Fibroblast of the aortic adventitia (primary cell): ENCODE data around the gene CGRRF1. TPM values are rescaled to one million over a fixed set of nuclear protein-coding genes. Genes with fewer than 3 reads are reported as not detected.

Experiments used
- DNase-seq: peaks from one replicate; pipeline ENCODE4 v3.0.0-alpha.2; 2010; ENCODE audit warnings: low read depth
- H3K4me3 ChIP-seq: 2 replicates; pipeline ENCODE4 v1.5.1; 2011; ENCODE audit warnings: low read depth, mild to moderate bottlenecking, control low read depth, low read length, moderate library complexity
- CTCF ChIP-seq: IDR thresholded peaks from 2 replicates; pipeline ENCODE4 v1.5.1; 2011; ENCODE audit warnings: mild to moderate bottlenecking, low read length, control low read depth, inconsistent platforms; ENCODE audit not compliant: insufficient read depth
- total RNA-seq: library from RNA; depleted of rRNA; stranded (reverse); fragments of >200 nt; gene quantifications from 2 replicates; pipeline ENCODE4 v1.2.3, GENCODE V29; 2012; ENCODE audit warnings: low replicate concordance

CGRRF1 gene
- total RNA-seq, 1 donor, result 19.7 TPM

GRCh38 chr14:54577494-54577893 is 67.8 kb downstream of the CGRRF1 start:
- no peak overlapping the region for H3K4me3 ChIP-seq
- DNase-seq, result no peak
- TF ChIP-seq CTCF, result no peak

- H3K4me3 ChIP-seq, result no peak overlapping the region
- peak; percentile 37 for DNase-seq
- no peak for TF ChIP-seq CTCF
These were observed 68.3 kb downstream of the CGRRF1 start for GRCh38 chr14:54577977-54578376.

- no peak for TF ChIP-seq CTCF
- DNase-seq, result peak; percentile 62
- no peak overlapping the region for H3K4me3 ChIP-seq
These were observed 69.9 kb downstream of the CGRRF1 start for GRCh38 chr14:54579621-54580020.

GRCh38 chr14:54580933-54581332 is 71.2 kb downstream of the CGRRF1 start:
- TF ChIP-seq CTCF, result no peak
- no peak for DNase-seq
- H3K4me3 ChIP-seq, result no peak overlapping the region

GRCh38 chr14:54582334-54582733 is 72.6 kb downstream of the CGRRF1 start:
- TF ChIP-seq CTCF, result no peak
- no peak overlapping the region for H3K4me3 ChIP-seq
- no peak for DNase-seq

- peak; percentile 33 for DNase-seq
- TF ChIP-seq CTCF, result no peak
- no peak overlapping the region for H3K4me3 ChIP-seq
These were observed 74.4 kb downstream of the CGRRF1 start for GRCh38 chr14:54584097-54584496.

GRCh38 chr14:54585214-54585613 is 75.5 kb downstream of the CGRRF1 start:
- H3K4me3 ChIP-seq, result no peak overlapping the region
- TF ChIP-seq CTCF, result no peak
- no peak for DNase-seq
